KMS-11 (cell line): Measurements from ENCODE around the gene PKNOX1.
"Not testable (repeated sequence)": the region's sequence is repeated elsewhere in the genome, so short reads cannot be mapped to it uniquely, and the experiment has no call there.

Experiments
- H2AFZ ChIP-seq: fragments of 200-600 bp; sonication (generic); 2 replicates; pipeline ENCODE4 v1.6.1; 2016; ENCODE audit warnings: antibody characterized with exemption, mixed run types, low read depth
- H3K27ac ChIP-seq: fragments of 200-600 bp; sonication (generic); 2 replicates; pipeline ENCODE4 v1.6.1; 2016; ENCODE audit warnings: mild to moderate bottlenecking, mixed run types
- H3K27me3 ChIP-seq: fragments of 200-600 bp; sonication (generic); 2 replicates; pipeline ENCODE4 v1.6.1; 2017; ENCODE audit warnings: mild to moderate bottlenecking, low read depth, mixed run types, moderate library complexity; ENCODE audit not compliant: insufficient read depth
- H3K36me3 ChIP-seq: fragments of 200-600 bp; sonication (generic); 2 replicates; pipeline ENCODE4 v1.6.1; 2017; ENCODE audit warnings: mild to moderate bottlenecking, mixed run types; ENCODE audit not compliant: insufficient read depth
- H3K4me1 ChIP-seq: fragments of 200-600 bp; sonication (generic); 2 replicates; pipeline ENCODE4 v1.6.1; 2016; ENCODE audit warnings: mild to moderate bottlenecking, low read depth, mixed run types; ENCODE audit not compliant: poor library complexity, severe bottlenecking
- H3K4me2 ChIP-seq: fragments of 200-600 bp; sonication (generic); 2 replicates; pipeline ENCODE4 v1.7.0; 2016; ENCODE audit warnings: mild to moderate bottlenecking, mixed run types
- H3K4me3 ChIP-seq: fragments of 200-600 bp; sonication (generic); IDR thresholded peaks from 2 replicates; pipeline ENCODE4 v1.6.1; 2017; ENCODE audit warnings: low read depth, low read length, mixed read lengths; ENCODE audit not compliant: insufficient read depth
- H3K79me2 ChIP-seq: fragments of 200-600 bp; sonication (generic); 2 replicates; pipeline ENCODE4 v1.6.1; 2016; ENCODE audit warnings: low read depth, mixed run types; ENCODE audit not compliant: insufficient read depth
- H3K9ac ChIP-seq: fragments of 200-600 bp; sonication (generic); 2 replicates; pipeline ENCODE4 v1.6.1; 2016; ENCODE audit warnings: mild to moderate bottlenecking, mixed run types
- H4K20me1 ChIP-seq: fragments of 200-600 bp; sonication (generic); 2 replicates; pipeline ENCODE4 v1.6.1; 2016; ENCODE audit warnings: mild to moderate bottlenecking, mixed run types; ENCODE audit not compliant: insufficient read depth
- CTCF ChIP-seq: fragments of 200-600 bp; sonication (generic); conservative IDR thresholded peaks from 2 replicates; pipeline ENCODE4 v1.6.1; 2017; ENCODE audit warnings: low read depth, mild to moderate bottlenecking, antibody characterized with exemption, low read length, moderate library complexity, mixed read lengths

PKNOX1 gene

GRCh38 chr21:42973991-42974831 lies at the start of gene PKNOX1:
Gene PKNOX1, plus strand, starts transcription at chr21:42974562. Its CDS starts 29,820 bp downstream, at chr21:43004382.
- peaks cover 18% of the 10 kb centered on the region for H3K4me1 ChIP-seq
- no peaks in the 10 kb centered on the region for H3K36me3 ChIP-seq
- no peak for TF ChIP-seq CTCF
- no peaks in the 10 kb centered on the region for H3K27me3 ChIP-seq
- peak within 1 kb of the TSS; percentile 97 for H3K9ac ChIP-seq
- H3K27ac ChIP-seq = peak within 1 kb of the TSS; percentile 93
- H3K79me2 ChIP-seq = peaks cover 38% of the 10 kb centered on the region
- H3K4me3 ChIP-seq = peak within 1 kb of the TSS; percentile 53
- peak within 1 kb of the TSS; percentile 72 for H3K4me2 ChIP-seq
- H4K20me1 ChIP-seq = no peaks in the 10 kb centered on the region
- peak within 1 kb of the TSS; percentile 96 for H2AFZ ChIP-seq

GRCh38 chr21:42925114-42925926 lies 49.0 kb upstream of the PKNOX1 start, which contains the start of gene ERVH48-1:
Gene ERVH48-1, minus strand, starts transcription at chr21:42925630. Its CDS starts 6,624 bp downstream, at chr21:42919006.
- Histone ChIP-seq H2AFZ (no peak within 1 kb of the TSS), H3K27ac (no peak within 1 kb of the TSS), H3K4me2 (no peak within 1 kb of the TSS), H3K9ac (no peak within 1 kb of the TSS), H4K20me1 (no peaks in the 10 kb centered on the region), H3K4me1 (peaks cover 4% of the 10 kb centered on the region), H3K4me3 (no peak within 1 kb of the TSS), H3K79me2 (no peaks in the 10 kb centered on the region), H3K27me3 (no peaks in the 10 kb centered on the region), H3K36me3 (no peaks in the 10 kb centered on the region)
- no peak for TF ChIP-seq CTCF

- not testable (repeated sequence) for H3K9ac ChIP-seq, H3K27ac ChIP-seq, H3K4me2 ChIP-seq, H3K79me2 ChIP-seq, H3K4me3 ChIP-seq, H4K20me1 ChIP-seq, H3K4me1 ChIP-seq, H3K27me3 ChIP-seq, H3K36me3 ChIP-seq, H2AFZ ChIP-seq
Observed at GRCh38 chr21:42927474-42928200, 46.7 kb upstream of the PKNOX1 start.

GRCh38 chr21:42929969-42930368 lies 44.4 kb upstream of the PKNOX1 start:
- no peak overlapping the region for H3K4me2 ChIP-seq
- H3K79me2 ChIP-seq = no peaks in the 10 kb centered on the region
- no peak overlapping the region for H3K9ac ChIP-seq
- H3K27ac ChIP-seq = no peak overlapping the region
- no peak for TF ChIP-seq CTCF
- H3K27me3 ChIP-seq = no peaks in the 10 kb centered on the region
- no peaks in the 10 kb centered on the region for H4K20me1 ChIP-seq
- no peaks in the 10 kb centered on the region for H3K36me3 ChIP-seq
- H2AFZ ChIP-seq = no peak overlapping the region
- H3K4me1 ChIP-seq = no peaks in the 10 kb centered on the region
- no peak overlapping the region for H3K4me3 ChIP-seq
